ENCODE results near the gene AGR2.

AGR2 gene

DNA sequence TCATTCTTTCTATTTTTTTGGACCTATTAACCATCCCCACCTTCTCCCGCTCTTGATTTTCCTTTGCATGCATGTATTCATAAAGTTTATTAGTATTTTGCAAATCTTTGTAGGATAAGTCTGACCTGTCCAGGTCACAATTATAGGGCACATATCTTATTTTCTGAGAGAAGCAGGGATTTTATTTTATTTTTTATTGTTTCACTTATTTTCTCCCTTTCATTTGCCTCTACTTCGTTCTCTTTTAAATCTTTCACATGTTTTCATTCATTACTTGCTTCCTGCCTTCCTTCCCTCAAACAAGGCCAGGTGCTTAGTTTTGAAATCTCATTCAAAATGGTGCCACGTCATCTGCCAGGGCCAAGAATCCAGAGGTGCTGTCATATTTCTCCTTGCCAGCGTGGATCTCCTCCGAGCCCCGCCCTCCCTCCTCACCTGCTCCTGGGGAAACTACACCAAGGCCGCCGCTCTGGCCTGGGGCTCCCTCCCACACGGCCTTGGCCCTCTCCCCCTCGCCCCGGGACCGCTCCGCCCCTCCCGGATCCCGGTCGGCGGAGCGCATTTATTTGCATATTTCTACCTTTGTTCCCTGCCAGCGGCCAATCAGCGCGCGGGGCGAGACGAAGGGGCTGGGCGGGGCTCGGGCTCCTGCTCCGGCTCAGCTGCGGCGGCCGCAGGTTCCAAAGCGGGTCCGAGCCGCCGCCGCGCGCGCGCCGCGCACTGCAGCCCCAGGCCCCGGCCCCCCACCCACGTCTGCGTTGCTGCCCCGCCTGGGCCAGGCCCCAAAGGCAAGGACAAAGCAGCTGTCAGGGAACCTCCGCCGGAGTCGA, 51.5 kb downstream of the AGR2 start, which contains the start of gene TSPAN13:
TSS of gene TSPAN13 (plus strand) at position 654 of the 830 bp plus-strand sequence. CDS start 213 bp downstream, outside the sequence.
- H3K4me3 ChIP-seq (ENCODE audit: control insufficient read depth, low read depth, low read length): peak within 1 kb of the TSS; percentile 75
- TF ChIP-seq, protein P1, sequence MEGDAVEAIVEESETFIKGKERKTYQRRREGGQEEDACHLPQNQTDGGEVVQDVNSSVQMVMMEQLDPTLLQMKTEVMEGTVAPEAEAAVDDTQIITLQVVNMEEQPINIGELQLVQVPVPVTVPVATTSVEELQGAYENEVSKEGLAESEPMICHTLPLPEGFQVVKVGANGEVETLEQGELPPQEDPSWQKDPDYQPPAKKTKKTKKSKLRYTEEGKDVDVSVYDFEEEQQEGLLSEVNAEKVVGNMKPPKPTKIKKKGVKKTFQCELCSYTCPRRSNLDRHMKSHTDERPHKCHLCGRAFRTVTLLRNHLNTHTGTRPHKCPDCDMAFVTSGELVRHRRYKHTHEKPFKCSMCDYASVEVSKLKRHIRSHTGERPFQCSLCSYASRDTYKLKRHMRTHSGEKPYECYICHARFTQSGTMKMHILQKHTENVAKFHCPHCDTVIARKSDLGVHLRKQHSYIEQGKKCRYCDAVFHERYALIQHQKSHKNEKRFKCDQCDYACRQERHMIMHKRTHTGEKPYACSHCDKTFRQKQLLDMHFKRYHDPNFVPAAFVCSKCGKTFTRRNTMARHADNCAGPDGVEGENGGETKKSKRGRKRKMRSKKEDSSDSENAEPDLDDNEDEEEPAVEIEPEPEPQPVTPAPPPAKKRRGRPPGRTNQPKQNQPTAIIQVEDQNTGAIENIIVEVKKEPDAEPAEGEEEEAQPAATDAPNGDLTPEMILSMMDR (IDR thresholded peaks at IDR 0.05; ENCODE audit: control insufficient read depth, insufficient read depth, low read depth, low read length, missing control alignments): no peak
- DNase-seq (ENCODE audit: low read depth): no peak

DNA sequence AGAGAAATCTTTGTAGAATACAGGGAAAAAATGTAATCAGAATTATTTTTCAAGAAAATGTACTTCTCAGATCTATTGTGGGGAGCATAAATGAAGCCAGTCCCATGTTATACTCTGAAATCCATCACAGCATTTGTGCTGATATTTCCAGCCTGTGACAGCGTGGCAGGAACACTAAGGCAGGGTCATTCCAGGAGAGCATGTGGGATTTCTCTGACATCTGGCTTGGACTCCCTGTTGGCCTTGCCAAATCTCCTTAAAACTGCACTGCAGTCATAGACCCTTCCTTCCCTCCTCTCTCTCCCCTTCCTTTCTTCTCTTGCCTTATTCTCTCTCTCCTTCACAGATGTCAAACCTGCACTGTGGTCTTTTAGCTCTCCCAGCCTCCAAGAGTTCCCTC, 57.7 kb downstream of the AGR2 start:
- no peak for DNase-seq (ENCODE audit: low read depth)
- TF ChIP-seq, protein P1 (IDR thresholded peaks at IDR 0.05; ENCODE audit: control insufficient read depth, insufficient read depth, low read depth, low read length, missing control alignments): no peak
- H3K4me3 ChIP-seq (ENCODE audit: control insufficient read depth, low read depth, low read length): no peak overlapping the region

DNA sequence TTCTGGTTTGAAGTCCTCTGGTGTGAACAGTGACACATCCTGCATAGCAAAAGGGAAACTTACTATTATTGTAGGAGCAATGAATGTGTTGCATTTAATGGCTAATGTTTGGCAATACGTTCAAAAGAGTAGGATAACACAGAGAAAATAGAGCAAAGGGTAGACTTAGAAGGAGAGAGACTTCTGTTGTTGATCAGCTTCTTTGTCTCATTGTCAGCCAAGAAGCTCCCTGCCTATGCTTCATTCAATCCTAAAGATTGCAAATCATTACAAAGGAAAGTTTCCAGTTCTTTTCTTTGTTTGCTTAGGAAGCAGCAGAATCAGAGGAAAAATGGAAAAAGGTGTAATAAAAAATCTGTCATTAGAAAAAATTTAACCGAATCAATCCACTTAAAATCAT, 59.2 kb downstream of the AGR2 start:
- TF ChIP-seq, protein P1 (IDR thresholded peaks at IDR 0.05; ENCODE audit: control insufficient read depth, insufficient read depth, low read depth, low read length, missing control alignments): no peak
- DNase-seq (ENCODE audit: low read depth): no peak
- no peak overlapping the region for H3K4me3 ChIP-seq (ENCODE audit: control insufficient read depth, low read depth, low read length)

- TF ChIP-seq, protein P1 (IDR thresholded peaks at IDR 0.05; ENCODE audit: control insufficient read depth, insufficient read depth, low read depth, low read length, missing control alignments): no peak
- no peak for DNase-seq (ENCODE audit: low read depth)
- H3K4me3 ChIP-seq (ENCODE audit: control insufficient read depth, low read depth, low read length): no peak overlapping the region
Measured at GRCh38 chr7:16744518-16745250, 60.1 kb downstream of the AGR2 start.

DNA sequence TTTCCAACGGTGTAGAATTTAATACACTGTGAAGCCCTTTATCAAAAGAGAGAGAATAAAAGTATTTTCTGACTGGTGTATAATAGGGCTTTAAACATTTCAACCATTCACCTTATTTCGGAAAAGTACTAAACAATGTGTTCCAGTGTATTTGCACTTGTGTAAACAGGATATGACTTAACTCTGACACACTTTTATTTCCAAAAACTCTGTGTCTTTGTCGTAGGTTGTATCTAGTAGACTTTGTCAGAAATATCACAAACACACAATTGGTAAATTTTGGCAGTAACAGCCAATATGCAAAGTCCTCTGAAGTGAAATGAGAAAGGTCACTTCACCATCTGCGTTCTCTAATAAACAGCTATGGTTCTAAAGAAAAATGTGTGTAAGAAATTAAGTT, 61.6 kb downstream of the AGR2 start:
- no peak for DNase-seq (ENCODE audit: low read depth)
- TF ChIP-seq, protein P1 (IDR thresholded peaks at IDR 0.05; ENCODE audit: control insufficient read depth, insufficient read depth, low read depth, low read length, missing control alignments): no peak
- no peak overlapping the region for H3K4me3 ChIP-seq (ENCODE audit: control insufficient read depth, low read depth, low read length)

- TF ChIP-seq, protein P1 (IDR thresholded peaks at IDR 0.05; ENCODE audit: control insufficient read depth, insufficient read depth, low read depth, low read length, missing control alignments): no peak
- no peak for DNase-seq (ENCODE audit: low read depth)
Measured at GRCh38 chr7:16742547-16742946, 62.3 kb downstream of the AGR2 start.

More at GRCh38 chr7:16742547-16742946, 62.3 kb downstream of the AGR2 start:
- no peak overlapping the region for H3K4me3 ChIP-seq (ENCODE audit: control insufficient read depth, low read depth, low read length)
